SK-N-SH (cell line): Measurements from ENCODE around the gene RRBP1. TPM values are rescaled to one million over a fixed set of nuclear protein-coding genes. Genes with fewer than 3 reads are reported as not detected.

Experiments used
- CTCF ChIA-PET: fragments of 300-600, 350-600 bp; formaldehyde crosslinking; extraction: SDS; loops from one replicate; lab custom pipeline; 2021; lab: Yijun Ruan, JAX
- POLR2A ChIA-PET: fragments of 350-600 bp; sonication (Branson Sonifier 250); formaldehyde crosslinking; extraction: SDS; loops from one replicate; lab custom pipeline; 2020; ENCODE audit warnings: antibody characterized with exemption, inconsistent platforms; lab: Yijun Ruan, JAX
- DNase-seq: peaks from one replicate; pipeline ENCODE4 v3.0.0; 2012
- H2AFZ ChIP-seq: fragments of 200-600 bp; sonication (generic); 2 replicates; pipeline ENCODE4 v1.8.1; 2016; ENCODE audit warnings: antibody characterized with exemption, mild to moderate bottlenecking, low read depth
- H3F3A ChIP-seq: fragments of 200-600 bp; sonication (generic); replicated peaks from 2 replicates; pipeline ENCODE3; 2016; ENCODE audit warnings: antibody characterized with exemption, mild to moderate bottlenecking; ENCODE audit not compliant: insufficient read depth
- H3K27ac ChIP-seq, 2 experiments: fragments of 200-500 bp in 1 of 2; fragments of 200-600 bp in 1 of 2; sonication (Bioruptor generic) in 1 of 2; sonication (generic), shearing (Covaris generic) in 1 of 2; 2 replicates each; pipeline versions ENCODE4 v1.5.1 to v1.6.1; 2014 to 2016; ENCODE audit warnings: low read depth in 2 of 2, inconsistent platforms in 1 of 2, low read length in 1 of 2, mild to moderate bottlenecking in 1 of 2, mixed read lengths in 1 of 2
- H3K27me3 ChIP-seq: fragments of 200-600 bp; sonication (generic), shearing (Covaris generic); 2 replicates; pipeline ENCODE4 v1.6.1; 2016; ENCODE audit warnings: mixed run types; ENCODE audit not compliant: insufficient read depth
- H3K36me3 ChIP-seq, 2 experiments: fragments of 200-500 bp in 1 of 2; fragments of 200-600 bp in 1 of 2; sonication (Bioruptor generic) in 1 of 2; sonication (generic) in 1 of 2; replicated peaks in 1 of 2; 2 replicates each; pipeline versions ENCODE3 to v1.5.1; 2014 to 2016; ENCODE audit warnings: low read length in 1 of 2, mild to moderate bottlenecking in 1 of 2; ENCODE audit not compliant: insufficient read depth in 2 of 2, control insufficient read depth in 1 of 2
- H3K4me1 ChIP-seq, 2 experiments: fragments of 200-500 bp in 1 of 2; fragments of 200-600 bp in 1 of 2; sonication (Bioruptor generic) in 1 of 2; sonication (generic), shearing (Covaris generic) in 1 of 2; 2 replicates each; pipeline versions ENCODE4 v1.5.1 to v1.6.1; 2014 to 2016; ENCODE audit warnings: low read depth in 1 of 2, low read length in 1 of 2, mixed run types in 1 of 2; ENCODE audit not compliant: insufficient read depth in 2 of 2, control insufficient read depth in 1 of 2
- H3K4me2 ChIP-seq: fragments of 200-600 bp; sonication (generic), shearing (Covaris generic); 2 replicates; pipeline ENCODE4 v1.6.1; 2017; ENCODE audit warnings: mixed run types
- H3K4me3 ChIP-seq, 2 experiments: fragments of 200-500 bp in 1 of 2; fragments of 200-600 bp in 1 of 2; sonication (Bioruptor generic) in 1 of 2; sonication (generic), shearing (Covaris generic) in 1 of 2; 2 replicates each; pipeline versions ENCODE4 v1.5.1 to v1.8.1; 2014 to 2016; ENCODE audit warnings: low read depth in 2 of 2, inconsistent platforms in 1 of 2, low read length in 1 of 2, mild to moderate bottlenecking in 1 of 2, mixed read lengths in 1 of 2, moderate library complexity in 1 of 2
- H3K79me2 ChIP-seq: fragments of 200-600 bp; sonication (generic); 2 replicates; pipeline ENCODE4 v1.8.1; 2017; ENCODE audit warnings: mild to moderate bottlenecking; ENCODE audit not compliant: insufficient read depth
- H3K9ac ChIP-seq: fragments of 200-600 bp; sonication (generic); 2 replicates; pipeline ENCODE4 v1.6.1; 2017; ENCODE audit warnings: mixed run types
- H3K9me2 ChIP-seq: fragments of 200-600 bp; sonication (generic); 2 replicates; pipeline ENCODE4 v1.6.1; 2017; ENCODE audit warnings: mixed run types
- H3K9me3 ChIP-seq: fragments of 200-600 bp; sonication (generic); 2 replicates; pipeline ENCODE4 v1.6.1; 2017; ENCODE audit warnings: mixed run types, mild to moderate bottlenecking, moderate library complexity
- H4K20me1 ChIP-seq: fragments of 200-600 bp; sonication (generic); 2 replicates; pipeline ENCODE4 v1.6.1; 2017; ENCODE audit warnings: mild to moderate bottlenecking, mixed run types; ENCODE audit not compliant: insufficient read depth
- CHD2 ChIP-seq: fragments of 150-350 bp; IDR thresholded peaks from 2 replicates; pipeline ENCODE4 v1.6.1; 2018; ENCODE audit warnings: low read length; ENCODE audit not compliant: partially characterized antibody
- CTCF ChIP-seq: fragments of 200-600 bp; sonication (generic); IDR thresholded peaks from 2 replicates; pipeline ENCODE4 v1.6.1; 2017; ENCODE audit warnings: antibody characterized with exemption, mild to moderate bottlenecking, moderate library complexity
- EP300 ChIP-seq, 2 experiments: IDR thresholded peaks; 2 replicates each; pipeline versions ENCODE4 v1.4.0 to v1.6.1; 2012; ENCODE audit warnings: borderline replicate concordance in 1 of 2, low read depth in 1 of 2, low read length in 1 of 2
- FOSL2 ChIP-seq: IDR thresholded peaks from 2 replicates; pipeline ENCODE4 v1.4.0; 2012; ENCODE audit warnings: low read depth, mild to moderate bottlenecking, moderate library complexity, borderline replicate concordance
- FOXJ3 ChIP-seq: sonication (generic); formaldehyde crosslinking; IDR thresholded peaks from 2 replicates; pipeline ENCODE4 v1.5.1; 2020; ENCODE audit warnings: mild to moderate bottlenecking, missing genetic modification reagents
- FOXM1 ChIP-seq: IDR thresholded peaks from 2 replicates; pipeline ENCODE4 v1.4.0; 2012; ENCODE audit warnings: low read depth, mild to moderate bottlenecking
- GABPA ChIP-seq: IDR thresholded peaks from 2 replicates; pipeline ENCODE4 v1.4.0; 2012; ENCODE audit warnings: low read depth, mild to moderate bottlenecking
- GATA2 ChIP-seq: sonication (generic); formaldehyde crosslinking; IDR thresholded peaks from 2 replicates; pipeline ENCODE4 v1.5.0; 2020; ENCODE audit warnings: mild to moderate bottlenecking, missing genetic modification reagents
- JUND ChIP-seq: IDR thresholded peaks from 2 replicates; pipeline ENCODE4 v1.4.0; 2012
- MXI1 ChIP-seq: IDR thresholded peaks from 2 replicates; pipeline ENCODE4 v1.6.1; 2012; ENCODE audit warnings: mild to moderate bottlenecking, low read depth, low read length, improper control_type of control experiment
- PBX3 ChIP-seq: IDR thresholded peaks from 2 replicates; pipeline ENCODE4; 2012
- POLR2AphosphoS5 ChIP-seq: IDR thresholded peaks from 2 replicates; pipeline ENCODE4 v1.6.1; 2012; ENCODE audit warnings: low read depth, low read length
- REST ChIP-seq: IDR thresholded peaks from 2 replicates; pipeline ENCODE4 v1.6.1; 2012; ENCODE audit warnings: mild to moderate bottlenecking, low read depth, low read length, moderate library complexity
- TAF1 ChIP-seq: IDR thresholded peaks from 2 replicates; pipeline ENCODE4 v1.6.1; 2012; ENCODE audit warnings: low read depth, mild to moderate bottlenecking, low read length, moderate library complexity, borderline replicate concordance
- TEAD4 ChIP-seq: IDR thresholded peaks from 2 replicates; pipeline ENCODE4 v1.4.0; 2012; ENCODE audit warnings: mild to moderate bottlenecking, borderline replicate concordance; ENCODE audit not compliant: insufficient read depth
- ZBTB33 ChIP-seq: IDR thresholded peaks from 2 replicates; pipeline ENCODE4 v1.4.0; 2012; ENCODE audit warnings: low read depth, borderline replicate concordance
- WGBS: methylation state at CpG from one replicate; pipeline ENCODE4 v1.1.6; 2017; ENCODE audit warnings: low lambda C conversion rate; 5-methylcytosine and 5-hydroxymethylcytosine counted together
- polyA plus RNA-seq, 3 experiments: library from polyadenylated mRNA; depleted of rRNA; stranded (reverse); fragments of >200 nt; gene quantifications; 2 replicates each; pipeline ENCODE4 v1.2.3, GENCODE V29; 2012

RRBP1 gene
- polyA plus RNA-seq, 1 of the 3 experiments (the other 2 are of a cell fraction): 50.2 TPM

GRCh38 chr20:17657079-17657825, 24.8 kb downstream of the RRBP1 start:
- Histone ChIP-seq H3K4me2 (no peak overlapping the region), H3K9ac (no peak overlapping the region), H3K79me2 (peaks cover 87% of the 10 kb centered on the region), H3K27ac (peak overlapping the region in 1 of 2 experiments; percentile 3; a peak in 1 of 4 replicates), H3K27me3 (no peaks in the 10 kb centered on the region), H2AFZ (no peak overlapping the region), H4K20me1 (peaks cover 53% of the 10 kb centered on the region), H3K4me1 (peaks cover 0 to 15% of the 10 kb centered on the region in 2 experiments; a peak in 2 of 4 replicates), H3K4me3 (no peak overlapping the region), H3K9me2 (no peaks in the 10 kb centered on the region), H3K9me3 (no peaks in the 10 kb centered on the region), H3F3A (peaks cover 20% of the 10 kb centered on the region), H3K36me3 (peaks cover 8 to 34% of the 10 kb centered on the region in 2 experiments)
- TF ChIP-seq GABPA: no peak
- TF ChIP-seq EP300 (IDR thresholded peaks at IDR 0.05; ENCODE audit: borderline replicate concordance in 1 of 2, low read depth in 1 of 2, low read length in 1 of 2): no peak
- no peak for TF ChIP-seq ZBTB33
- no peak for TF ChIP-seq TAF1
- TF ChIP-seq POLR2AphosphoS5: no peak
- TF ChIP-seq CTCF: no peak
- no peak for TF ChIP-seq MXI1
- TF ChIP-seq FOXM1: no peak
- TF ChIP-seq FOXJ3 (CRISPR knock-in tag): no peak
- no peak for TF ChIP-seq GATA2 (CRISPR knock-in tag)
- 91% methylated on average over 9 of the region's 9 CpGs for WGBS
- ChIA-PET POLR2A (no interaction called here), CTCF (interaction anchor here (1.6 kb wide), 1 partner anchor 24 kb away, joined by 4 read pairs; no protein-coding TSS in a partner anchor)
- peak; percentile 4 for DNase-seq

GRCh38 chr20:17655865-17656479, 26.1 kb downstream of the RRBP1 start:
- H3K27me3 ChIP-seq: no peaks in the 10 kb centered on the region
- H3K4me2 ChIP-seq: no peak overlapping the region
- H3K9me3 ChIP-seq: no peaks in the 10 kb centered on the region
- H2AFZ ChIP-seq: no peak overlapping the region
- no peak overlapping the region for H3K4me3 ChIP-seq
- peaks cover 54% of the 10 kb centered on the region for H4K20me1 ChIP-seq
- no peaks in the 10 kb centered on the region for H3K9me2 ChIP-seq
- peak overlapping the region in 1 of 2 experiments; percentile 15; a peak in 1 of 4 replicates for H3K27ac ChIP-seq
- peaks cover 0 to 13% of the 10 kb centered on the region in 2 experiments; a peak in 2 of 4 replicates for H3K4me1 ChIP-seq
- no peak overlapping the region for H3K9ac ChIP-seq
- DNase-seq: peak; percentile 8
- WGBS: 77% methylated on average over 11 of the region's 11 CpGs
- H3F3A ChIP-seq: peaks cover 20% of the 10 kb centered on the region
- peaks cover 87% of the 10 kb centered on the region for H3K79me2 ChIP-seq
- POLR2A ChIA-PET: no interaction called here
- CTCF ChIA-PET: interaction anchor here (1.1 to 1.6 kb wide), 3 partner anchors 9 to 25 kb away, joined by 3 to 5 read pairs (median 4); no protein-coding TSS in a partner anchor
- H3K36me3 ChIP-seq: peaks cover 8 to 34% of the 10 kb centered on the region in 2 experiments
- TF ChIP-seq FOSL2 (peak; percentile 43), MXI1 (no peak), REST (no peak), FOXM1 (no peak), JUND (peak; percentile 44; the same call in 1 of the 2 replicates), TAF1 (no peak), TEAD4 (no peak), CHD2 (no peak), PBX3 (no peak)
